ENCODE measurements around the gene CERS1.
"Not testable (repeated sequence)": the region's sequence is repeated elsewhere in the genome, so short reads cannot be mapped to it uniquely, and the experiment has no call there.

The CERS1 gene

DNA sequence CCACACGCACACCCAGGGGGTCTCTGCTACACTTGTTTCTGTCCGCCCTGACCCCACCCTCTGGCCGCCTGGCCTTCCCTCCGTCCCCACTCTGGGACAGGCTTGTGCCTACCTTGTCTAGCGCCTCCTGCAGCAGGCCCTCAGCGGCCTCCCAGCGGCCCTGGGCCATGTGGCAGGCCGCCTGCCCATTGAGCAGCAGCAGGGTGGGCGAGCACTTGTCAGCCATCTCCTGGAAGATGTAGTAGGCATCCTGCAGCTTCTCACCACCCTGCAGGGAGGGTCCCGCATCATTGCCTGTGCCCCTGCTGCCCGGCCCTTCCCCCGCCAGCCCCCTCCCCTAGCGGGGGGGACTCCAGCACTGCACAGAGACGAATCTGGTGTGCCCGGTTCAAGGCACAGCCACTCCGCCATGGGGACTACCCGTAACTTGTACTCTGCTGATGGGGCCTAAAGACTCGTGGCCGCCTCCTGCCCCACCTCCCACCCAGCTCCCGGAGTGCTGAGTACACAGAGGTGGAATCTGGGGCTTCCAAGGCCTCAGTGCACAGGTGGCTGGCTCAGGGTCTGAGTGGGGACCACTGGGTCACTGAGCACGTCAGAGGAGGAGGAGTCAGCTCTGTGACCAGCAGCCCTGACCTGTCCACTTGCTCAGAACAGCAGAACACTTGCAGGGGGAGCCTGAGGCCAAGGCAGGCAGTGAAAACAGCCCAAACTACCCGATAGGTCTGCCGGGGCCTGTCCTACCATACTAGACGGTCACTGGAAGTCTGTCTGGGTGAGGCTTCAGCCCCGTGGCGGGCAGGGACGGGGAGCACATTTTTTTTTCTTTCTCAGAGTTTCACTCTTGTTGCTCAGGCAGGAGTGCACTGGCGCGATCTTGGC, 7.4 kb upstream of the CERS1 start:
- TF ChIP-seq, protein P1, sequence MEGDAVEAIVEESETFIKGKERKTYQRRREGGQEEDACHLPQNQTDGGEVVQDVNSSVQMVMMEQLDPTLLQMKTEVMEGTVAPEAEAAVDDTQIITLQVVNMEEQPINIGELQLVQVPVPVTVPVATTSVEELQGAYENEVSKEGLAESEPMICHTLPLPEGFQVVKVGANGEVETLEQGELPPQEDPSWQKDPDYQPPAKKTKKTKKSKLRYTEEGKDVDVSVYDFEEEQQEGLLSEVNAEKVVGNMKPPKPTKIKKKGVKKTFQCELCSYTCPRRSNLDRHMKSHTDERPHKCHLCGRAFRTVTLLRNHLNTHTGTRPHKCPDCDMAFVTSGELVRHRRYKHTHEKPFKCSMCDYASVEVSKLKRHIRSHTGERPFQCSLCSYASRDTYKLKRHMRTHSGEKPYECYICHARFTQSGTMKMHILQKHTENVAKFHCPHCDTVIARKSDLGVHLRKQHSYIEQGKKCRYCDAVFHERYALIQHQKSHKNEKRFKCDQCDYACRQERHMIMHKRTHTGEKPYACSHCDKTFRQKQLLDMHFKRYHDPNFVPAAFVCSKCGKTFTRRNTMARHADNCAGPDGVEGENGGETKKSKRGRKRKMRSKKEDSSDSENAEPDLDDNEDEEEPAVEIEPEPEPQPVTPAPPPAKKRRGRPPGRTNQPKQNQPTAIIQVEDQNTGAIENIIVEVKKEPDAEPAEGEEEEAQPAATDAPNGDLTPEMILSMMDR (conservative IDR thresholded peaks at IDR 0.05; ENCODE audit: low read length) = no peak
- TF ChIP-seq EZH2phosphoT487 (IDR thresholded peaks at IDR 0.05; ENCODE audit: borderline replicate concordance) = no peak
- no peak overlapping the region for H3K9ac ChIP-seq (ENCODE audit: low read depth, low read length, poor library complexity, severe bottlenecking)
- no peaks in the 10 kb centered on the region for H3K79me2 ChIP-seq (ENCODE audit: insufficient read depth, low read length)
- no peaks in the 10 kb centered on the region for H3K9me2 ChIP-seq (replicated peaks; ENCODE audit: low read depth, low read length)
- H2AFZ ChIP-seq (ENCODE audit: low read length) = no peak overlapping the region
- no peaks in the 10 kb centered on the region for H4K20me1 ChIP-seq (ENCODE audit: insufficient read depth, low read length, poor library complexity, severe bottlenecking)
- no peaks in the 10 kb centered on the region for H3K9me3 ChIP-seq (ENCODE audit: insufficient read depth, low read depth, low read length)
- no peak overlapping the region for H3K4me2 ChIP-seq (ENCODE audit: low read depth, low read length, poor library complexity, severe bottlenecking)
- no peaks in the 10 kb centered on the region for H3F3A ChIP-seq (ENCODE audit: low read depth)
- no peaks in the 10 kb centered on the region for H3K4me1 ChIP-seq (ENCODE audit: insufficient read depth, low read length, poor library complexity, severe bottlenecking)
- no peaks in the 10 kb centered on the region for H3K27me3 ChIP-seq (ENCODE audit: insufficient read depth, low read length, poor library complexity, severe bottlenecking)
- no peaks in the 10 kb centered on the region; the same call in 1 of the 2 replicates for H3K36me3 ChIP-seq (ENCODE audit: insufficient read depth, low read length)
- H3K4me3 ChIP-seq (ENCODE audit: low read length, poor library complexity, severe bottlenecking) = no peak overlapping the region

DNA sequence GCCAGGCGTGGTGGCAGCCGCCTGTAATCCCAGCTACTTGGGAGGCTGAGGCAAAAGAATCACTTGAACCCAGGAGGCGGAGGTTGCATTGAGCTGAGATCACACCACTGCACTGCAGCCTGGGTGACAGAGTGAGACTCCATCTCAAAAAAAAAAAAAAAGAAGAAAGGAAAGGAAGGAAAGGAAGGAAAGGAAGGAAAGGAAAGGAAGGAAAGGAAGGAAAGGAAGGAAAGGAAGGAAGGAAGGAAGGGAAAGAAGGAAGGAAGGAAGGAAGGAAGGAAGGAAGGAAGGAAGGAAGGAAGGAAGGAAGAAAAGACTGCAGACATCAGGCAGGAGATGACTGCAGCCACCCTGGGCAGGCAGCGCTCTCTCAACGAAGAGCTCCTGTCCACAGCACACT, 6.6 kb upstream of the CERS1 start:
- H3K36me3 ChIP-seq (ENCODE audit: insufficient read depth, low read length); H3K79me2 ChIP-seq (ENCODE audit: insufficient read depth, low read length); H3F3A ChIP-seq (ENCODE audit: low read depth); H3K27me3 ChIP-seq (ENCODE audit: insufficient read depth, low read length, poor library complexity, severe bottlenecking); H3K4me1 ChIP-seq (ENCODE audit: insufficient read depth, low read length, poor library complexity, severe bottlenecking); H3K9me3 ChIP-seq (ENCODE audit: insufficient read depth, low read depth, low read length); H3K9ac ChIP-seq (ENCODE audit: low read depth, low read length, poor library complexity, severe bottlenecking); H2AFZ ChIP-seq (ENCODE audit: low read length); H4K20me1 ChIP-seq (ENCODE audit: insufficient read depth, low read length, poor library complexity, severe bottlenecking); H3K9me2 ChIP-seq (replicated peaks; ENCODE audit: low read depth, low read length); H3K4me3 ChIP-seq (ENCODE audit: low read length, poor library complexity, severe bottlenecking); H3K4me2 ChIP-seq (ENCODE audit: low read depth, low read length, poor library complexity, severe bottlenecking): not testable (repeated sequence)

DNA sequence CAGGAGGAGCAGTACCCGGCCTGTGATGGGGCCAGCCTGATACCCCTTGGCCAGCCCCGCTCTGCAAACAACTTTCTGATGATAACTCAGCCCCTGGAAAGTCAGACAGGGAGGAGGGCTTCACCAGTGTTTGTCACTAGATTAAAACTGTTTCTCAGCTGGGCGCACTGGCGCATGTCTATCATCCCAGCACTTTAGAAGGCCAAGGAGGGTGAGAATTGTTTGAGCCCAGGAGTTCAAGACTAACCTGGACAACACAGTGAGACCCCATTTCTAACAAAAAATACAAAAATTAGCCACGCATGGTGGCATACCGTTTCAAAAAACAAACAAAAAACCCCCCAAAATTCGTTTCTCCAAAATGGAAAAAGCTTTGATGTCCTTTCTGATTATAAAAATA, 5.5 kb upstream of the CERS1 start:
- no peaks in the 10 kb centered on the region for H3K9me2 ChIP-seq (replicated peaks; ENCODE audit: low read depth, low read length)
- H3K9me3 ChIP-seq (ENCODE audit: insufficient read depth, low read depth, low read length) = no peaks in the 10 kb centered on the region
- H2AFZ ChIP-seq (ENCODE audit: low read length) = no peak overlapping the region
- no peaks in the 10 kb centered on the region; the same call in 1 of the 2 replicates for H3K36me3 ChIP-seq (ENCODE audit: insufficient read depth, low read length)
- no peak for TF ChIP-seq EZH2phosphoT487 (IDR thresholded peaks at IDR 0.05; ENCODE audit: borderline replicate concordance)
- TF ChIP-seq, protein P1 (conservative IDR thresholded peaks at IDR 0.05; ENCODE audit: low read length) = no peak
- no peaks in the 10 kb centered on the region for H3K4me1 ChIP-seq (ENCODE audit: insufficient read depth, low read length, poor library complexity, severe bottlenecking)
- H3K4me2 ChIP-seq (ENCODE audit: low read depth, low read length, poor library complexity, severe bottlenecking) = no peak overlapping the region
- no peaks in the 10 kb centered on the region for H3F3A ChIP-seq (ENCODE audit: low read depth)
- H3K79me2 ChIP-seq (ENCODE audit: insufficient read depth, low read length) = no peaks in the 10 kb centered on the region
- no peaks in the 10 kb centered on the region for H3K27me3 ChIP-seq (ENCODE audit: insufficient read depth, low read length, poor library complexity, severe bottlenecking)
- H3K9ac ChIP-seq (ENCODE audit: low read depth, low read length, poor library complexity, severe bottlenecking) = no peak overlapping the region
- no peak overlapping the region for H3K4me3 ChIP-seq (ENCODE audit: low read length, poor library complexity, severe bottlenecking)
- H4K20me1 ChIP-seq (ENCODE audit: insufficient read depth, low read length, poor library complexity, severe bottlenecking) = no peaks in the 10 kb centered on the region
